G401.6 (cell line): ENCODE data around the gene SHISA5.
A peak's percentile ranks its signal among the peaks of the same experiment; 100 is the strongest.
"Not testable (repeated sequence)": the region's sequence is repeated elsewhere in the genome, so short reads cannot be mapped to it uniquely, and the experiment has no call there.

ENCODE experiments used
- FAIRE-seq: peaks from 2 replicates; lab custom pipeline; 2012; peaks lifted over from hg19 to GRCh38; lab: Jason Lieb, UNC

Gene SHISA5

DNA sequence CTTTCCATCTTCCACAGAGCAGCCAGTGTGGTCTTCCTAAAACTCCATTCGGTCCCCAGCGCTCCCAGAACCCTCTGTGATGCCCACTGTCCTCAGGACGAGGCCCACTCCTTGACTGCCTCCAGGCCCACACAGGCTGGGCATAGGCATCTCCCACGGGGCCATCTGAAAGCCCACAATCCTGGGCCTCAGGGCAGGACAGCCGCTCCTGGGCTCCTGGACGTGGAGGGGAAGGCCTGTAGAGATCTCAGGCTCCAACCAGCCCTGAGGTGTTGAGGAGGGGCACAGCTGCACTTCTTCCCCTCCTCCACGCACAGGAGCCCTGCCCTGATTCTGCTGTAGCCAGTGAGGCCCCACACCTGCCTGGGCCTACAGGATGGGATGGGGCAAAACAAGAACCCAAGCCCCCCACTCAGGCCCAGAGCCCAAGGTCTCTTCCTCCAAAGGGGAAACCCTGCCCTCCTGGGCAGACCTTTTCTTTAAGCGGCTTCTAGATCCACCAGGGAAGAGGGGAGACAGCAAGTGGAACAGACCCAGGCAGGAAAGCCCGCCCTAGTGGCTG is 25.9 kb downstream of the SHISA5 start:
- FAIRE-seq, result no peak

DNA sequence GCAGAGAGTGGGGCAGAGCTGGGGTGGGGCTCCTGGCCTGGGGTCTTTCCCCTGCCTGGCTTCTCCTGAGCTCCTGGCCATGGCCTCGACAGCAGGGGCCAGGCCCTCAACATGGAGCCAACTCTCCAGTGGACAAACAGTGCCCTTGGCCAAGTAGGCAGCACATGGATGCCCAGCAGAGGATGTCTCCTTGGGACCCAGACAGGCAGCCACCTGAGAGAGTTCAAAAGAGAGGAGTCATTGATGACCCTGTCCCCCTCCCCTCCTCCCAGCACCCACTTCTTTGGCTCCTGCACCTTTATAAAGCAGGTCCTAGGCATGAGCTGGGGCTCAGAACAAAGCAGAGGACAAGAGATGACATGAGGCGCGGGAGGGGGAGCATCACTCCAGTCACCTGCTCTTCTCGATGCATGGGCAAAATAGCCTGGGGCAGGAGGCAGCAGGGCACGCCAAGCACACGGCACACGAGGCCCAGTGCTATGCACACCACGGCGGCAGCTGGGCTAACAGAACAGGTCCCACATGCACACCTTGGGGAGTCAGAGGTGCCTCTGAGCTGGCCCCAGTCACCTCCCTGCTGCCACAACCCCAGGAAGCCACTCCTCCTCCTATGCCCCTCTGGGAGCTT is 27.4 kb downstream of the SHISA5 start:
- no peak for FAIRE-seq

DNA sequence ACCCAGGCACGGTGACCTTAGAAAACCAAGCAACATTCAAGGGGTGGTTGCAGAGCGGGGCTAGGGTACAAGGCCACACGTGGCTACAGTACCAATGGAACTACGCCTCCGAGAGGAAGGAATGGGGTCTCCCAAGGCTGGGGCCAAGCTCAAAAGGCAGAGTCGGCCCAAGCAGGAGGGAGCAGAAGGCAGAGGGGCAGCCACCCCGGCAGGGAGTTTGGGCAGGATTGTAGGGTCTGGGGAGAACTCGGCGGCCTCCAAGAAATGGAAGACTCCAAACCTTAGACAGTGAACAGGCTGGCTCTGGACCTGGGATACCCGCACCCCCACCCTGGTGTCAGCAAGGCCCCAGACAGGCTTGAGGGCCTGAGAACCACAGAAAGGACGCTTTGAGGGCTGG is 28.8 kb downstream of the SHISA5 start:
- no peak for FAIRE-seq

DNA sequence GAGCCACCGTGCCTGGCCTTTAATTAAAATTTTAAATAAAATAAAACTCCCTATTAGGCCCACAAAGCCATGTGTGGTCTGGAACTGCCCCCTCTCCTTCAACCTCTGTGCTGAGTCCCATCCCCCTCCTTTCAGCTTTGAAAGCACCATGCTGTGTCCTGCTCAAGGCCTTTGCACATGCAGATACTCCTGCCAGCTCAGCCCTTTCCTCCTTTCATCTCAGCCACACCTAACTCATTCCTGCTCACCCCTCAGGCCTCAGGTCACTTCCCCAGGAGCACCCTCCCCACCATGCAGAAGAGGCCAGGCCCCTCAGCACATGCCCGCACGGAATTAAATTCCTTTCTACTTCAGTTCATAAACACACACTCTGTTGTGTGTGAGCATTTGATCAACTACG is 29.4 kb downstream of the SHISA5 start:
- FAIRE-seq, result no peak

DNA sequence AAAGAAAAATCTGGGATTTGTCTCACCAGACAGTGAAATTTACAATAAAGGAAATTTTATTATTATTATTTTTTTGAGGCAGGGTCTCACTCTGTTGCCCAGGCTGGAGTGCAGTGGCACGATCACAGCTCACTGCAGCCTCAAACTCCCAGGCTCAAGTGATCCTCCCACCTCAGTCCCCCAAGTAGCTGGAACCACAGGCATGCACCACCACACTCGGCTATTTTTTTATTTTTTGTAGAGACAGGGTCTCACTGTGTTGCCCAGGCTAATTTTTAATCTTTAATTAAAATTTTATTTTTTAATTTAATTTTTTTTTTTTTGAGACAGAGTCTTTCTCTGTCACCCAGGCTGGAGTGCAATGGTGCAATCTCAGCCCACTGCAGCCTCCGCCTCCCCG is 29.9 kb downstream of the SHISA5 start:
- FAIRE-seq, result not testable (repeated sequence)

DNA sequence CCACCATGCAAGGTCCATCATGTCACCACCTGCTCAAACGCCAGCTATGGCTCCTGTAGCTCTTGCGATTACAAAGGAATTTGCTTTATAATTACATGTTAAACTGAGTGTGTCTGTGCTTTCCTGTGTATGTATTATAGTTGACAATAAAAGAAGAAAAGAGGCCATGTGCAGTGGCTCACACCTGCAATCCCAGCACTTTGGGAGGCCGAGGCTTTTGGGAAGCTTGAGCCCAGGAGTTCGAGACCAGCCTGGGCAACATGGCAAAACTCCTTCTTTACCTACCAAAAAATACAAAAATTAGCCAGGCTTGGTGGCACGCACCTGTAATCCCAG is 30.4 kb downstream of the SHISA5 start:
- FAIRE-seq, result no peak

DNA sequence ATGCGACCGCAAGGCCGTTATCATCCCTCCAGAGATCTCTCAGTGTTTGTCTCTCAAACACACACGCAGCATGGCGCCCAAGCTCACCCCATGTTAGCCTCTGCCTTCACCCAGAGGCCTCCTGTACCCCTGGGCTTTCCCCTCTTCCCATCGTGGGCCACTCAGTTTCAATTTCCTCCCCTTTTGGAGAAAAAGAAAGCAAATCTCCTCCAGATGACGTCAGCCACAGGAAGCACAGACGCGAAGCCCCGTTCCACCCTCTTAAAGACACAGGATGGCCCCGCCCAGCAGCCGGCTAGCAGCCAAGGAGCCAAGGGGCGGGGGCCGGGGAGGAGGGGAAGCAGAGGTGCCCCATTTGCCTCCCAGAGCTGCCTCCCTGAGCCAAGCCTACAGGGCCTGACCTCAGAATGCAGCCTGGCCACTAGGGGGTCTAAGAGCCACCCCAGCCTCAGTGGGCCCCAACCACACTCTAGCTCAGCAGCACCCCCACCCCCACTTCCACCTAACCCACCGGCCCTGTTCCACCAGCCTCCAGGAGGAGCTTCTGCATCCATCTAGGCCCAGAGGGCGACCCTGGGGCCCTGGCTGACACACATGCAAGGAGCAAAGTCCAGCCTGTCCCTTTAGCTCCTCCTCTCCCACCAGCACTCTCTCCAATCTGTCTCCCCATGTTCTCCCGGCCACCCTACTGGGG is 30.9 kb downstream of the SHISA5 start:
- peak; percentile 96 for FAIRE-seq

DNA sequence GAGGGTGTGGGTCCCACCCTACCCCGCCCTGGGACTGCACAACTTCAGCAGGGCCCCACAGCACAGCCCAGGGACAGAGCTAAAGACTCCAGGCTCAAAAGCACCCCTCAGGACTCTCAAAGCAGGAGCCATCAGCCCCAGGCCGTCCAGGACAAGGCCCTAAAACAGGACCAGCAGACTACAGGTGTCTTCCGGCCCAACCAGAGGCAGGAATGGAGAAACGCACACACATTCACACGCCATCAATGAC is 31.4 kb downstream of the SHISA5 start:
- FAIRE-seq, result no peak

DNA sequence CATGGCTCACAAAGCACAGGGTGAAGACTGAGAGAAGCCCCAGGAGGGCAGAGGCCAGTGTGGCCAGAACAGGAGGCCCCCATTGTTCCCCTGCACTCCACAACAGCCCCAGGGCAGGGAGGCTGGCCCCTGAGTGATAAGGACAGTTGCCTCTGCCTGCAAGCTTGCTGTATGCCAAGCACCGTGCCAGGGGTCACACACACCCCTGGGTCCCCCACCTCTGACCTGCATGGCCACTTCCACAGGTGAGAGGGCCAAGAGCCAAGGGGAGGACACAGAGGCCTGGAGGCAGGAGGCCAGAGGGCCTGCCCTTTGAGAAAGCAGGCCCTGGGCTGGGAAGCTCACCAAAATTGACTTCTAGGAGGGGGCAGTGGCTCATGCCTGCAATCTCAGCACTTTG is 33.7 kb downstream of the SHISA5 start:
- FAIRE-seq, result no peak

DNA sequence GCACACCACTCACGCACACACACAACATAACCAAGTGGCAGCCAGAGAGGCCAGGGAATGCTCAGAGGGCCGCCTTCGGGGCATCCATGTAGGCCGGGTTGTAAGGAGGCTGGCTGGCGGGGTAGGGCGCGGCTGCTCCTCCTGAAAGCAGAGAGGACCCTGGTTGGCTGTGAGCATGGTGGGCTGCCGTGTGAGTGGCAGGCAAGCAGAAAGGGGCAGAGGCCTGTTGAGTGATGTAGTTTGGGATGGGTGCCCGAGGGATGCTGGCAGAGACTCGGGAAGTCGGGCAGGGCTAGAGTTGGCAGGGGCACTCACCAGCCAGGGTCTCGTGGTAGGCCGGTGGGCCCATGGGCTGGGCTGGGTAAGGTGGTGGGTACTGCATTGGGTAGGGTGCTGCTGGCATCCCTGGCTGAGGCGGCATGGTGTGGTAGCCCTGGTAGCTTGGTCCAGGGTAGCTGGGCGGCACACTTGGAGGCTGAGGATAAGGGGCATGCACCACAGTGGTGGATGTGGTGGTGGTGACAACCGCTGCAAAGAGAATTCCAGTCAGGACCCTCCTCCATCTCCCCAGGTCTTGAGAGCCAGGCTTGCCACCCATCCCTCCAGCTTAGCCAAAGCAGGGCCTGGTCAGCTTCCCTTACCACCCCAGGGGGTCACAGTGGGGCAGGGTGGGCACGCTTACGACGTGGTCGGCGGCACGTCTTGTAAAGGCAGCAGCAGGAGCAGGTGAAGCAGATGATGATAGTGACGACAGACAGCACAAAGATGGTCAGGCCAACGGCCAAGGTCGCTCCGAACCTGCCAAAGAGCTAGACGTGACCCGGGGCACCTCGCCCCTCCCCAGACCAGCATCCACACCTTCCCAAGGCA is 34.7 kb downstream of the SHISA5 start:
- no peak for FAIRE-seq

DNA sequence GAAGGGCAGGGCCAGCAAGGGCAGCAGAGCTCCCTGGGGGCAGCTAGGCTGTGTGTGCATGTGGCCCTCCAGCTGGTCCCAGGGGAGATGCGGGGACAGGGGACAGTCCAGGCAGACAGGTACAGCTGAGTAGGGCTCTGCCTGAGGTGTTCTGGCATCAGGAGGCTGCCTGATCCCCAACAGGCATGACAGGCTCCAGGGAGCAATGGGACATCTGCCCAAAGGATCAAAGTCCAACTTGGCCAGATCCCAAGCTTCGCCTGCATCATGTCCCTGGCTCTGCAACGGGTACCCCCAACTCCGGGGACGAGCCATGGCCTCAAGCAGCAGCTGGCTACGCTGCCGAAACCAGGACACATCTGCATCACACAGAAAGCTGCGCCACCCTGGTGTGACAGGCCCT is 35.6 kb downstream of the SHISA5 start:
- FAIRE-seq, result no peak

DNA sequence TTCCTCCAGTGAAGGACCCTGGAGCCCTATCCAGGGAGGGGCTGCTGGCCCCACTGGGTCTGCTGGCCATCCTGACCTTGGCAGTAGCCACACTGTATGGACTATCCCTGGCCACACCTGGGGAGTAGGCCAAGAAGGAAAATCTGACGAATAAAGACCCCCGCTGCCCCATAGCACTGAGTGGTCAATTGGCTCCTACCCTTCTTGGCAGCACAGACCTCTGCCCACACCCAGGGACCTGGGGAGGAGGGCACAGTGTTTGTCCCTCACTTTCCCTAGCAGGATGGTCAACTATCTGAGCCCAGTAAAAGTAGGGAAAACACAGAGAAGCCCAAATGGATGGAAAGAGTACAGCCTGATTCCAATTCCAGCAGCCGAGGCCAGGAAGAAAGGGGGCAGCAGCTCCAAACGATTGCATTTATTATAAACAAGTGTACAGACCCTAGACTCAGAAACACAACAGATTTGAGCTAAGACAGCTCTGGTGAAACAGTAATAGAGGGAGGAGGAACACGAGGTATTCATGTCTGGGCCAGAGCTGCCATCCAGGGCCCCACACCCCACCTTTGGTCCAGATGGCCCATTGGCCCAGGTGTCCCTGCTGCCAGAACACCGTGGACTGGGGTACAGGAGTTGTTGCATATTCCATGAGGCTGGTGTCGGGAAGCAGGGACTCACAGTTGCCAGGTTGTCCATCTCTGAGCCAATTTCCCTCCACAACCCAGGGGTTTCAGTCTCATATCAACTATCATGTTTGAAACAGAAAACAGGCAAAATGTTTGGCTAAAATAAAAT is 36.3 kb downstream of the SHISA5 start:
- FAIRE-seq, result no peak

DNA sequence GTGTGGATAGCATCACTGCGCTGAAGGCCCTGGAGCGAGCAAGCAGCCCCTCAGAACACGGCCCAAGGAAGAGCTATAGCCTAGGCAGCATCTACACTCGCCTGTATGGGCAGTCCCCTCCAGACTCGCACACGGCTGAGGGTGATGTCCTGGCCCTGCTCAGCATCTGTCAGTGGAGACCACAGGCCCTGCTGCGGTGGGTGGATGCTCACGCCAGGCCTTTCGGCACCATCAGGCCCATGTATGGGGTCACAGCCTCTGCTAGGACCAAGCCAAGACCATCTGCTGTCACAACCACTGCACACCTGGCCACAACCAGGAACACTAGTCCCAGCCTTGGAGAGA is 36.9 kb downstream of the SHISA5 start:
- no peak for FAIRE-seq

DNA sequence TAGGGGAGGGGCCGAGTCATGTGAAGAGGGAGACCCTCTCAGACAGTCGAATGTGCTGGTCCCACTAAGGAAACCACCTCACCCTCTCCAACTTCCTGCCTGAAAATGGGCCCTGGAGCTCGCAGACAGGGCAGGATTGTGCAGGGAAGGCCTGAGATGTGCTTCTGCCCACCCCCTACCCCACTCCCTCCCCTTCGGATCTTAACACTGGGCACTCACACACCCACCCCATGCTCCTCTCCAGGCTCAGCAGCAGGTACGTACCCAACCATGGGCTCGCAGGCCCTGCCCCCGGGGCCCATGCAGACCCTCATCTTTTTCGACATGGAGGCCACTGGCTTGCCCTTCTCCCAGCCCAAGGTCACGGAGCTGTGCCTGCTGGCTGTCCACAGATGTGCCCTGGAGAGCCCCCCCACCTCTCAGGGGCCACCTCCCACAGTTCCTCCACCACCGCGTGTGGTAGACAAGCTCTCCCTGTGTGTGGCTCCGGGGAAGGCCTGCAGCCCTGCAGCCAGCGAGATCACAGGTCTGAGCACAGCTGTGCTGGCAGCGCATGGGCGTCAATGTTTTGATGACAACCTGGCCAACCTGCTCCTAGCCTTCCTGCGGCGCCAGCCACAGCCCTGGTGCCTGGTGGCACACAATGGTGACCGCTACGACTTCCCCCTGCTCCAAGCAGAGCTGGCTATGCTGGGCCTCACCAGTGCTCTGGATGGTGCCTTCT is 37.4 kb downstream of the SHISA5 start:
- no peak for FAIRE-seq

DNA sequence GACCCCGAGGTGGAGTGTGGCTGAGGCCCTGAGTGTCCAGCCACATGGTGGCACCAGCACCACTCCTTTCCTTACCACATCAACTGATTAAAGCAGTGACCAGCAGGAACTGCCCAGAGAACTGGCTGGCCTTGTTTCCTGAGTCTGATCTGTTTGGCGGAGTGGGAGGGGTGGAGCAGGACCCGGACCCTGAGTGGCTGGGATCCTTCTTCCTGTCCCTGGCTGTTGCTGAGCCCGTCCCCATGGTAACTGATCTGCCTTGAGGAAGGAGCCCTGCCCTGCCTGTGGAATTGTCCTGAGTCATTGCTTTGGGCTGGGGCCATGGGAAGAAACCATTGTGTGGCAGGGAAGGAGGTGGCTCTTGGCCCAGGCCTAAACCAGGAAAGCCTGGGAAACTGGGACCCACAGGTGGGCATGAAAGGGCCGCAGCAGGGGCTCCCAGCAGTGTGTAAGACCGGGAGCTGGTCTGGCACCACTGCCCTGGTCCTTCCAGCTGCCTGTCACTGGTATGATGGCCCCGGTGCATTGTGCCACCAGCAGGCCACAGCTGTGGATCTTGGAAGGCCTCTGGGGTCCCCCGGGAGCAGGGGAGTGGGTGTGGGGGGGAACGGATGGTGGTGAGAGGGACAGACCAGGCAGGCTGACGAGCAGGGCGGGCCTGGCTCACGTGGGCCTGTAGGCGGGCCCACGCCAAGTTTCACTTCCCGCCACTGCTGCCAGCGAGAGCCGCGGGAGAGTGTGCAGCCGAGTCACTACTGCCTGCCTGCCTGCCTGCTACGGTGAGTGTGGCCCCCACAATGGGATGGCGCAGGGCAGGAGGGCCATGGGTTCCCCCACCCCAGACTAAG is 38.2 kb downstream of the SHISA5 start:
- peak; percentile 45 for FAIRE-seq

DNA sequence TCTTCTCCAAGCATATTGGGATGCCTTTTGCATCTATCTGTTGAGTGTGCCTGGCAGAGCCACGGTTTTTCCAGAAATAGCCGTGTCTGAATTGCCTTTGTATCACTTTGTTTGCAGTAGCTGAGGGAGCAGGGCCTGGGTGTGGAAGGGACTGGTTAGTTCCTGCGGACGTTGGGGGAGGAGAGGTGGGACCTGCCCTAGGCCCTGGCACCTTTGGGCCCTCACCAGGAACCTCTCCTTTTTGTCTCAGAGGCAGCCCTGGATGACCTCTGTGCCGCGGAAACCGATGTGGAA is 38.8 kb downstream of the SHISA5 start:
- FAIRE-seq, result no peak

DNA sequence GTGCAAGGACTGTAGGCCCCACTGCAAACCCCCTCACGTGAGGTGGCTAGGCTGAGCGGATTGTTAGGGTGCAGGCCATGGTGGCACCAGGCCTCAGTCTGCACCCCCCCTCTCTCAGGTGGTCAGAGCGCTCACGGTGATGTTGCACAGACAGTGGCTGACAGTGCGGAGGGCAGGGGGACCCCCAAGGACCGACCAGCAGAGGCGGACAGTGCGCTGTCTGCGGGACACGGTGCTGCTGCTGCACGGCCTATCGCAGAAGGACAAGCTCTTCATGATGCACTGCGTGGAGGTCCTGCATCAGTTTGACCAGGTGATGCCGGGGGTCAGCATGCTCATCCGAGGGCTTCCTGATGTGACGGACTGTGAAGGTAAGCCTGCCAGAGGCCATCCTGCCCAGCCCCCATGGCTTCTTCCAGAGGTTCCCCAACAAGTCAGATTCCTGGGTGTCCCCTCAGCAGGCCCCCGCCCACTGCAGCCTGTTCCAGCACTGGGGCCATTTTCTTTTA is 39.2 kb downstream of the SHISA5 start:
- FAIRE-seq, result no peak

DNA sequence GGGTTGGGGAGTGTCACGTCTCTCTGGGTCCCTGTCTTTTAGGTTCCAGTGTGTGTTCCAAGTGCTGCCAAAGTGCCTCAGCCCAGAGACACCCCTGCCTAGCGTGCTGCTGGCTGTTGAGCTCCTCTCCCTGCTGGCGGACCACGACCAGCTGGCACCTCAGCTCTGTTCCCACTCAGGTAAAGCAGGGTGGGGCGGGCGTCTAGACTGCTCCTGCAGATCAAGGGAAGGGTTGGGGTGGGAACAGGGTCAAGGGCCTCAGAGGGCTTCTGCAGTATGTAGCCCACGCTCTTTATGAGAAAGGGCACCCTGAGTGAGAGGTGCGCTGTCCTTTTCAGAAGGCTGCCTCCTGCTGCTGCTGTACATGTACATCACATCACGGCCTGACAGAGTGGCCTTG is 40.3 kb downstream of the SHISA5 start:
- no peak for FAIRE-seq

DNA sequence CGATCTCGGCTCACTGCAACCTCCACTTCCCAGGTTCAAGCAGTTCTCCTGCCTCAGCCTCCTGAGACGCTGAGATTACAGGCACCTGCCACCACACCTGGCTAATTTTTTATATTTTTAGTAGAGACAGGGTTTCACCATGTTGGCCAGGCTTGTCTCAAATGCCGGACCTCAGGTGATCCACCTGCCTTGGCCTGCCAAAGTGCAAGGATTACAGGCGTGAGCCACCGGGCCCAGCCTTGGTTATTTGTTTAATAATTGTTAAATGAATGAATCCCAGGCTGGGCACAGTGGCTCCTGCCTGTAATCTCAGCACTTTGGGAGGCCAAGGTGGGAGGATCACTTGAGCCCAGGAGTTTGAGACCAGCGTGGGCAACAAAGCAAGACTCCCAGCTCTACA is 42.2 kb downstream of the SHISA5 start:
- not testable (repeated sequence) for FAIRE-seq

DNA sequence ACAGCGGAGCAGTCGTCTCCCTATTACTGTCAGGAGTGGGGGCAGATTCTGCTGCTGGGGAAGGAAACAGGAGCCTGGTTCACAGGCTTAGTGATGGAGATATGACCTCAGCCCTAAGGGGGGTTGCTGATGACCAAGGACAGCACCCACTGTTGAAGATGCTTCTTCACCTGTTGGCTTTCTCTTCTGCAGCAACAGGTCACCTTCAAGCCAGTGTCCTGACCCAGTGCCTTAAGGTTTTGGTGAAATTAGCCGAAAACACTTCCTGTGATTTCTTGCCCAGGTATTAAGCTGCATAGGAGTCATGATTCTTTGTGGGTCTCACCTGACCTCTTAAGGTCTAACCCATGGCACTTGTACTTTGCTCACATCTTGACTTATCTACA is 43.5 kb downstream of the SHISA5 start:
- FAIRE-seq, result no peak
